Measurements from ENCODE around the gene NOD2.

NOD2 gene

DNA sequence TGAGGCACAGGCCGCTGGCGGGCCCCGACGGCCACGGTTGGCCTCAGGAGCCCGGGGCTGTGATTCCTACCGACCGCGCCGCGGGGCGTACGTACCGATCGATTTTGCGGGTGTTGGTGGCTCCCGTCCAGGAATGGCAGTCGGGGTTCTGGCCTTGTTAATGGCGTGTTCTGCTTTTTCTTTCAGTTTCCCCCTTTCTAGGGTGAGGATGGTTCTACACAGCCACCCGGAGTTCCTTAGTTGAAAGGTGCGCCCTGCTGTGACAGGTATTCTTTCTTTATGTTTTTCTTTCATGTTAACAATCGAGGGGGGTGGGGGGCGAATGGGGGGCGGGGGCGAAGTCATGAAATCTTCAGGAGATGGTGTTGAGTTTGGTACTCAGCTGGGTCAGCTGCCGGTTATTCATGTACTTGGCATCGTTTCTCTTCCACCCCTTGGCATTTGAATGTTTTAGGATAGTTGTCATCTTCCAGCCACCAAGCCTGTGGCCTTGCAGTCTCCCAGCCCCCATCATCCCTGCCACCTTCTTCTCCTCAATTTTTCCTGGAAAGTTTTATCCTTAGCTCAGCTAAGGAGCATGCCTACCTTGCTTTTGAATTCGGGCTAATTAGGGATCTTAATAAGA is 49.3 kb downstream of the NOD2 start:
- DNase-seq (ENCODE audit: low read depth) = no peak

DNA sequence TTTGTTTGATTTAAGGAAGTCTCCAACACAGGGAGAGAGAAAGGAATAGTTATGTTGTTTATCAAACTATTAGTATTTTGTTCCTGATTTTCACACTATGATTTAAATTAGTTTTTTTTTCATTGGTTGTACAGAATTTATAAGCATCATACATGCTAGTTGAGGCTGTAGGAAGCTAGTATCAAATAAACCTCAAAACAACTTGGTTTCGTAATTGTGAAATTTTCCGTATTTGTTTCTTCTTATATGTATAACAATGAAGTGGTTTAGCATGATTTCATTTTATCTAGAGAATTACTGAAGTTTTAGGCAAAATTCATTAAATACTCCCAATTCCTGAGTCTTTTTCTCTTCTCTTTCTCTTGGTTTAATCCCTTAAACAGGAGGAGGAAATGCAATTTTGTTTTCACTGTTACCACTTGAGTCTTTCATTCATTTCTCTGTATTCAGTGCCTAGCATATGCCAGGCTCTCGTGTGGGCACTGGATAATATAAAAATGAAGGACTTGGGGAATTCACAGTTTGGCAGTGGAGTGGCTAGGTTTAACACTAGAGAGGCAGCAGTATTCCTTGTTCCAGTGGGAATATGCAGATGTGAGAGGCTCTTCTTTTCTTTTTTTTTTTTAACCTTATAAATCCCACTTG is 50.3 kb downstream of the NOD2 start:
- no peak for DNase-seq (ENCODE audit: low read depth)

DNA sequence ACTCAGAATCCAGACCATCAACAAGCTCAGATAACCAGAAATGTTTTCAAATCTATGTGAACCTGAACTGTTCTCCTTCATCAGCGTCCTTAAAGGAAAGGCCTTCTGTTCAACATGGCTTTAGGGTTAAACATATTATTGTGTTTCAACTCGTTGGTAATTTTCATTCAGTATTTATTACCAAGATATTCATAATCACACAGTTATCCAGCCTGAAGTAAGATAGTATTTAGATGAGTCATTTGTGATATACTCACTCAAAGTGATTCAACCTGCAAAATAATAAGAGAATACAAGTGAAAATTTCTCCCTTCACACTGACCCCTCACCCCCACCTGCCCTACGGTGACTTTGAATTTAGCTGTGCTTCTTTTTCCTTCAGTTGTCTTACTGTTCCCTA is 51.5 kb downstream of the NOD2 start:
- no peak for DNase-seq (ENCODE audit: low read depth)

GRCh38 chr16:50745940-50746339 is 52.5 kb downstream of the NOD2 start:
- DNase-seq (ENCODE audit: low read depth) = no peak

GRCh38 chr16:50747207-50747956 is 54.0 kb downstream of the NOD2 start:
- no peak for DNase-seq (ENCODE audit: low read depth)

GRCh38 chr16:50751528-50751927 is 58.1 kb downstream of the NOD2 start:
- DNase-seq (ENCODE audit: low read depth) = no peak

- no peak for DNase-seq (ENCODE audit: low read depth)
Observed at GRCh38 chr16:50752471-50753235, 59.2 kb downstream of the NOD2 start.

- no peak for DNase-seq (ENCODE audit: low read depth)
Observed at GRCh38 chr16:50756473-50756872, 63.1 kb downstream of the NOD2 start.

DNA sequence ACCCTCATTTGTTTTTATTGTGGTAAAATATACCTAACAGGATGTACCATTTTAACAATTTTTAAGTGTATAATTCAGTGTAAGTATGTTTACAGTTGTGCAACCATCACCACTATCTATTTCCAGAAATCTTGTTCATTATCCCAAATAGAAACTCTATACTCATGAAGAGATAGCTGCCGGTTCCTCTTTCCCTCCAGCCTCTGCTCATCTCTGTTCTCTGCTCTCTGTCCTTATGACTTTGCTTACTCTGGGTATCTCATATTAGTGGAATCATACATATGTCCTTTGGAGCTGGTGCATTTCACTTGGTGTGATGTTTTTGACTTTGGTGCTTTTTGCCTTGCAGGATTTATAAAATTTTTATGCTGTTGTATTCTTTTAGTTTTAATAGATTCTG is 67.9 kb downstream of the NOD2 start:
- no peak for DNase-seq (ENCODE audit: low read depth)

DNA sequence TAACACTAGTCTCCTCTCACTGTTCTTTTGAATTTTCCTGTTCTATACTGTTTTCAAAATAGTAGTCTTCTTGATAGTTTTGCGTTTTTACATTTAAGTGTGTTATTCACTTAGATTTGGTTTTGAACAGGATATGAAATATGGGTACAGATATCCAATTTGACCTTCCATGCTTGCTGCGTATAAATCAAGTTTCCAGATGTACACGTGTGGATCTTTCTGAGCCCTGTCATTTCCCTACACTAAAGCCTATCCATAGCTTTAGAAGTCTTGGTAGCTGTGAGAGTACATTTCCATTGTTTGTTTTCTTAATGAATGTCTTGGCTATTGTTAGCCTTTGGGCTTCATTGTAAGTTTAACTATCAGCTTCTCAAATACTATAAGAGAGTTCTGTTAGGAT is 68.8 kb downstream of the NOD2 start:
- no peak for DNase-seq (ENCODE audit: low read depth)

DNA sequence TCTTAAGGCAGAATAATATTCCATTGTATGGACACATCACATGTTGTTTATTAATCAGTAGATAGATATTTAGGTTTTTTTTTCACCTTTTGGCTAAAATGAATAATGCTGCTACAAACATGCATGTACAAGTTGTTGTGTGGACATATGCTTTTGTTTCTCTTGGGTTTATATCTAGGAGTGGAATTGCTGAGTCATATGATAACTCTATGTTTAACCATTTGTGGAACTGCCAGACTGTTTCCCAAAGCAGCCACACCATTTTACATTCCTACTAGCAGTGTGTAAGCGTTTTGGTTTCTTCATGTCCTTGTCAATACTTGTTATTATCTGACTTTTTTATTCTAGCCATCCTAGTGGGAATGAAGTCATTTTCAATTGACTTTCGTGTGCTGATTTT is 69.8 kb downstream of the NOD2 start:
- DNase-seq (ENCODE audit: low read depth) = no peak

- no peak for DNase-seq (ENCODE audit: low read depth)
Observed at GRCh38 chr16:50765260-50765659, 71.9 kb downstream of the NOD2 start.

- DNase-seq (ENCODE audit: low read depth) = no peak
Observed at GRCh38 chr16:50765861-50766260, 72.5 kb downstream of the NOD2 start.

DNA sequence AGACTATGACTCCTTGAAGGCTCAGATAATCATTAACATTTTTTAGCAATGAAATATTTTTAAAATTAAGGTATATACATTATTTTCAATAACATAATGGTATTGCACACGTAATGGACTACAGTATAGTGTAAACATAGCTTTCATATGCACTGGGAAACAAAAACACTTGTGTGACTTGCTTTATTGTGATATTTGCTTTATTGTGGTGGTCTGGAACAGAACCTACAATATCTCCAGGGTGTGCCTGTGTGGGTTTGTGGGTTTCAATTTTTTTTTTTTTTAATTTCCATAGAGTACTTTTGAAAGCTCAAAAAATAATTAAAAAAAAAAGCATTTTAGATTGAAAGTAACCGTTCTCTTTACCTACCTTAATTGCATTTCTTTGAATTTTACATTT is 73.8 kb downstream of the NOD2 start:
- no peak for DNase-seq (ENCODE audit: low read depth)

GRCh38 chr16:50771366-50771765 is 78.0 kb downstream of the NOD2 start:
- DNase-seq (ENCODE audit: low read depth) = peak; percentile 81

DNA sequence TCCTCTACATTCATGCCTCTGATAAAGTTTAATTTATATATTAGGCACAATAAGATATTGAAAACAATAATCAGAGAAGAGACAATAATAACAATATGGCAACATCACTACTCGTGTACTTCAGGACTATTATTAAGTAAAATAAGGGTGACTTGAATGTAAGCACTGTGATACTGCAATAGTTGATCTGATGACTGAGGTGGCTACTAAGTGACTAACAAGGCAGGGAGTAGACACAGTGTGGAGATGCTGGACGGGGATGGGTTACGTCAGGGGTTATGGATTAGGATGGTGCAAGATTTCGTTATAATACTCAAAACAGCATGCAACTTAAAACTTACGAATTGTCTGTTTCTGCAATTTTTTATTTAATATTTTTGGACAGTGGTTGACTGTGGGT is 81.0 kb downstream of the NOD2 start:
- no peak for DNase-seq (ENCODE audit: low read depth)

DNA sequence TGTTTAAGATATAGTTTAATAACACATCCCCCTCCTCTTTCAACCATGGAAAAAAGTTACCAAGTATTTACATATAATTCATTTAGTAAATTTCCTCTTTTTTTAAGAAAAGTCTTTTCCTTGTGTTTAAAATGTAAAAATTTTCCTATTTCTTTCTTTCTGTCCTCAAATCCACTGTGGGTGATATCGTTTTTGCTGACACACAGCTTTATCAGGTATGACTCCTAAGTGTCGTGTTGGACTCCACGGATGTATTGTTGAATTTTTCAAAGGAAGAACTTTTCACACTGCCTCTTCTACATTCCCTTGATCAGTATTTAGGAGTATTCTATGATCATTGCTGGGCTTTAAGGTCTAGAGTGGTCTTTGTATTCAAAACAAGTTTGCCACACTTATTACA is 81.6 kb downstream of the NOD2 start:
- no peak for DNase-seq (ENCODE audit: low read depth)

- DNase-seq (ENCODE audit: low read depth) = no peak
Observed at GRCh38 chr16:50776037-50776436, 82.6 kb downstream of the NOD2 start.

GRCh38 chr16:50778284-50779163 is 85.1 kb downstream of the NOD2 start:
- no peak for DNase-seq (ENCODE audit: low read depth)

DNA sequence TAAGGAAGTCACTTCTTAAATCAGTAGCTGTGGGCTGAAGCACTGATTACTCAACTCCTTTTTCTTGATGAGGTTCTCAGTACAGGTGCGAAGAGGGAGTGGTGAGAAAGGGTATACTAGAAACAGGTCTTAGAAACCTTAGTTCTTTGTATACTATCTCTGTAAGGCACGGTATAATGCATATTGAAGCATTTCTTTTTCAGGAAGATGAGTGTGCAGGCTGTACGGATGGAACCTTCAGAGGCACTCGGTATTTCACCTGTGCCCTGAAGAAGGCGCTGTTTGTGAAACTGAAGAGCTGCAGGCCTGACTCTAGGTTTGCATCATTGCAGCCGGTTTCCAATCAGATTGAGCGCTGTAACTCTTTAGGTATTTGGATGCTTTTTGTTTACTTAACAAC is 87.6 kb downstream of the NOD2 start:
- DNase-seq (ENCODE audit: low read depth) = no peak

- no peak for DNase-seq (ENCODE audit: low read depth)
Observed at GRCh38 chr16:50781518-50781917, 88.1 kb downstream of the NOD2 start.
